Heart left ventricle (tissue), 16 donors: ENCODE measurements around the gene TMEM39B. TPM values are rescaled to one million over a fixed set of nuclear protein-coding genes. Genes with fewer than 3 reads are reported as not detected.
"Not testable (repeated sequence)": the region's sequence is repeated elsewhere in the genome, so short reads cannot be mapped to it uniquely, and the experiment has no call there.

ENCODE experiments used
- ATAC-seq, 4 donors: fragments of 200-7000 bp; cut with Tn5 transposase; one replicate each; pipeline ENCODE4 v1.9.1; 2020 to 2022; ENCODE audit warnings: moderate library complexity in 4 of 4, mild to moderate bottlenecking in 3 of 4, moderate number of reproducible peaks in 1 of 4
- DNase-seq, 5 donors: peaks; one replicate each; pipeline ENCODE4 v3.0.0-alpha.2; 2020
- H3K27ac ChIP-seq, 12 donors: fragments of 200-600 bp; sonication (generic) in 4 of 12; one replicate each; pipeline versions ENCODE4 v1.5.0 to v1.8.0; 2016 to 2022; ENCODE audit warnings: mild to moderate bottlenecking in 2 of 12
- H3K27me3 ChIP-seq, 9 donors: fragments of 200-600 bp; sonication (generic) in 2 of 9; one replicate each; pipeline versions ENCODE4 v1.5.1 to v1.8.0; 2016 to 2022; ENCODE audit warnings: mild to moderate bottlenecking in 3 of 9
- H3K36me3 ChIP-seq, 9 donors: fragments of 200-600 bp; sonication (generic) in 2 of 9; one replicate each; pipeline versions ENCODE4 v1.5.0 to v1.8.0; 2018 to 2022; ENCODE audit warnings: mild to moderate bottlenecking in 2 of 9
- H3K4me1 ChIP-seq, 12 donors: fragments of 200-600 bp; sonication (generic) in 4 of 12; one replicate each; pipeline versions ENCODE4 v1.5.0 to v1.8.0; 2016 to 2022; ENCODE audit warnings: mild to moderate bottlenecking in 3 of 12
- H3K4me3 ChIP-seq, 12 donors: fragments of 200-600 bp; sonication (generic) in 4 of 12; one replicate each; pipeline versions ENCODE4 v1.5.0 to v1.8.0; 2017 to 2022; ENCODE audit warnings: mild to moderate bottlenecking in 9 of 12, moderate library complexity in 4 of 12
- H3K9me3 ChIP-seq, 12 donors: fragments of 200-600 bp; sonication (generic) in 4 of 12; one replicate each; pipeline versions ENCODE4 v1.5.0 to v1.8.0; 2016 to 2022; ENCODE audit warnings: mild to moderate bottlenecking in 1 of 12
- POLR2A ChIP-seq, 2 donors: fragments of 450-650 bp; IDR thresholded peaks; one replicate each; pipeline ENCODE4 v1.6.1; 2017; ENCODE audit warnings: antibody characterized with exemption in 2 of 2, mild to moderate bottlenecking in 2 of 2, moderate library complexity in 2 of 2
- WGBS, 4 donors: extraction: QIAGEN DNeasy Blood & Tissue Kit in 2 of 4; methylation state at CpG; one replicate each; pipeline versions ENCODE4 v1.1.5 to v1.1.7; 2013 to 2018; 5-methylcytosine and 5-hydroxymethylcytosine counted together
- intact Hi-C, 10 donors: fragments of 100-400 bp; cut with DNase I; formaldehyde crosslinking; loops; one replicate each; pipeline versions ENCODE4 v1.11.1 to v1.14.2; 2022
- polyA plus RNA-seq, 2 donors: library from polyadenylated mRNA; stranded (reverse); fragments of 200-250 nt; gene quantifications; one replicate each; pipeline ENCODE4 v1.2.3, GENCODE V29; 2013
- total RNA-seq, 9 donors: library from RNA; depleted of rRNA in 2 of 9; stranded (reverse); fragments of >200 nt in 2 of 9; fragmentation: NEBNext Ultra II Directional in 3 of 9; extraction: Animal tissue kit (Norgen Biotek cat#: 25700) in 3 of 9; gene quantifications; one replicate each; pipeline versions ENCODE4 v1.1.0 to v1.2.4, GENCODE V29; 2016 to 2023
- TF ChIP-seq, protein P1 (sequence below), 12 donors: fragments of 200-600 bp; sonication (generic) in 4 of 12; IDR thresholded peaks; one replicate each; pipeline versions ENCODE4 v1.5.0 to v1.8.0; 2018 to 2022; ENCODE audit warnings: antibody characterized with exemption in 12 of 12, mild to moderate bottlenecking in 5 of 12
- donor health status: ischemic (EF 13 %, LVEDD 7.1; RV severe dilation, severe dysfunction).
- donor health status: healthy with polysubstance abuse.
- donor health status: DM: no; HTN: yes; CAD: no.
- donor health status: DM: no; HTN: no; CAD: no.
- donor health status: ischemic (EF 25% LVEDD 6.9; RV normal size, moderate dysfunction).
- donor health status: ischemic (EF 25% LVEDD 5.7; RV mildly dilated, moderate dysfunction).
- donor health status: healthy.
- donor health status: DM: yes; HTN: yes; CAD: no.
- donor health status: ischemic (EF 35%, LVEDD 5.7; RV mildly dilated, moderate dysfunction).
- donor health status: nonischemic (EF 11% LVEDD 7.7; RV severe dilation, severe dysfunction).
- donor health status: DM: yes; HTN: yes; CAD: no.
- donor health status: PGD.
- donor health status: ischemic (EF 29% LVEDD 5.4; RV normal size, mild dysfunction).
- donor health status: nonischemic (EF 23%, LVEDD 6.1; RV moderate dilation, normal function).

Gene TMEM39B
- total and polyA plus RNA-seq, 11 donors = 2.7 to 15.1 (median 6.3) TPM

DNA sequence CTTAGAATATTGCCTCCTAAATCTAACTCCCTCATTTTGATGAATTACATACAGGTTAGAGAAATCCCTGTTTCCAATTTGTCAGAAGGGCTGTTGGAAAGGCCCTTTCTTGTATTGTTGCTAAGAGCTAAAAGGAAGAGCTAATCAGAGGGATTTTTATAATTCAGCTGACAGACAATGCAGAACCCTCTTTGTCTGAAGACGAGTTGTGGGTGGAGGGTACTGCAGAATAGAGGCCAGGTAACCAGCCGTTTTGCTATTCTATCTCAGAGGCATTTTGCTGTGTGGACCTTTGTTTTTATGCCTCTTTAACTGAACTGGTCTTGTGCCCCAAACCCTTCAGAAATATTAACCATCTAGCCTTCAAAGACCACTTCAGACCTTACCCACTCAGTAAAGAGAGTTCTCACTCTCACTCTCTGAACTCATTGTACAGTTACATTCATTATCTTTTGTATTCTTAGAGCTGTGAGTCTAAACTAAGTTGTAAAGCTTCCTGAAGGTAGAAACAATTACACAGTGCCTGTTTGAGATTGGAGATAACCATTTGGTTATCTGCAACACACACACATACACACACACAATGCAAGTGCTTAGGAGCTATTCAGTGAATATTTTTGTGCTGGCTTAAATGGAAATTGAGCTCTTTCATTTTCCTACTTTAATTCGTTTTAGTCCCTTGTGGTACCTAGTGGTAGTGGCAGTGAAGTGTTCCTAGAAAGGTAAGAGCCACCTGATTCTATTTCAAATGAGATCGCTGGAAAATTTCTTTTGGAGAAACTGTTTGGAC lies 54.9 kb downstream of the TMEM39B start:
- ATAC-seq (no peak), DNase-seq (no peak)
- H3K36me3 ChIP-seq = peaks cover 0 to 16% (median 0%) of the 10 kb centered on the region in 9 donors
- H3K27ac ChIP-seq = no peak overlapping the region
- H3K4me1 ChIP-seq = peaks cover 0 to 41% (median 24%) of the 10 kb centered on the region in 12 donors
- WGBS, 4 donors = 74 to 76% (median 75%) methylated on average over 4 of the region's 4 CpGs
- intact Hi-C loops = no loop called here
- TF ChIP-seq, protein P1, sequence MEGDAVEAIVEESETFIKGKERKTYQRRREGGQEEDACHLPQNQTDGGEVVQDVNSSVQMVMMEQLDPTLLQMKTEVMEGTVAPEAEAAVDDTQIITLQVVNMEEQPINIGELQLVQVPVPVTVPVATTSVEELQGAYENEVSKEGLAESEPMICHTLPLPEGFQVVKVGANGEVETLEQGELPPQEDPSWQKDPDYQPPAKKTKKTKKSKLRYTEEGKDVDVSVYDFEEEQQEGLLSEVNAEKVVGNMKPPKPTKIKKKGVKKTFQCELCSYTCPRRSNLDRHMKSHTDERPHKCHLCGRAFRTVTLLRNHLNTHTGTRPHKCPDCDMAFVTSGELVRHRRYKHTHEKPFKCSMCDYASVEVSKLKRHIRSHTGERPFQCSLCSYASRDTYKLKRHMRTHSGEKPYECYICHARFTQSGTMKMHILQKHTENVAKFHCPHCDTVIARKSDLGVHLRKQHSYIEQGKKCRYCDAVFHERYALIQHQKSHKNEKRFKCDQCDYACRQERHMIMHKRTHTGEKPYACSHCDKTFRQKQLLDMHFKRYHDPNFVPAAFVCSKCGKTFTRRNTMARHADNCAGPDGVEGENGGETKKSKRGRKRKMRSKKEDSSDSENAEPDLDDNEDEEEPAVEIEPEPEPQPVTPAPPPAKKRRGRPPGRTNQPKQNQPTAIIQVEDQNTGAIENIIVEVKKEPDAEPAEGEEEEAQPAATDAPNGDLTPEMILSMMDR (IDR thresholded peaks at IDR 0.05) = peak in 1 of 12 donors; percentile 8
- no peak for TF ChIP-seq POLR2A (IDR thresholded peaks at IDR 0.05)
- no peaks in the 10 kb centered on the region for H3K27me3 ChIP-seq
- H3K9me3 ChIP-seq = no peaks in the 10 kb centered on the region
- no peak overlapping the region for H3K4me3 ChIP-seq

DNA sequence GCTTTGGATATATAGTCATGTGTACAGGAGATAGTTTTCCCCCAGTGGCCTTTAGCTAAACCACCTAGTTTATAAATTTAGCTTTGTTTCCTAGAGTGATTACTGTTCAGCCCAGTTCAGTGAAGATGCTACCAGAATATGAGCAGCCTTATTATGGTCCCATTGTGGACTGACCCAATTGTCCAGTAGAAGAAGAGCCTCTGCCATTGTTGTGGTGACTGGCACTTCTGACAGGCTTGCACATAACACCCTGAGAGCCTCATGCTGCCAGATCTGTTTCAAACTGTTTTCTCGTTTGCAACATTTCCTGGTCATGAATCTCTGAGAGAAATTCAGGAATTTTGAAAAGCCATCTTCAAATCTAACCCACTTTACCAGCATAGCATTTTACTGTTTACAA lies 55.7 kb downstream of the TMEM39B start:
- H3K27ac ChIP-seq = no peak overlapping the region
- TF ChIP-seq, protein P1 (IDR thresholded peaks at IDR 0.05) = no peak
- TF ChIP-seq POLR2A (IDR thresholded peaks at IDR 0.05) = no peak
- H3K36me3 ChIP-seq = peaks cover 0 to 16% (median 0%) of the 10 kb centered on the region in 9 donors
- H3K4me3 ChIP-seq = no peak overlapping the region
- no peaks in the 10 kb centered on the region for H3K9me3 ChIP-seq
- H3K4me1 ChIP-seq = peaks cover 0 to 45% (median 29%) of the 10 kb centered on the region in 12 donors
- 23 to 55% (median 28%) methylated on average over 1 of the region's 1 CpG for WGBS, 4 donors
- intact Hi-C loops = no loop called here
- DNase-seq (no peak), ATAC-seq (no peak)
- no peaks in the 10 kb centered on the region for H3K27me3 ChIP-seq

DNA sequence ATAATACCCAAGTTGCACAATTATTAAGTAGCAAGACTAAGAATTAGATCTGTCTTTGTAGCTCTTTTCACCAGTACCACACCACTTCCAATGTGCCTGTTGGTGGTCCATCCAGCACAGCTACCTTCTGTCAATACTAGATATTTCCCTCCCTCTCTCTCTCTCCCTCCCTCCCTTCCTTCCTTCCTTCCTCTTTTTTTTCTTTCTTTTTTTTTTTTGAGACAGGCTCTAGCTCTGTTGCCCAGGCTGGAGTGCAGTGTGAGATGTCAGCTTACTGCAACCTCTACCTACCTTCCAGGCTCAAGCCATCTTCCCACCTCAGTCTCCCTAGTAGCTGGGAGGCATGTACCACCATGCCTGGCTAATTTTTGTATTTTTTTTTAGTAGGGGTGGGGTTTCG lies 56.2 kb downstream of the TMEM39B start:
- WGBS, 4 donors = 94 to 100% (median 100%) methylated on average over 1 of the region's 1 CpG
- intact Hi-C loops = no loop called here
- Histone ChIP-seq H3K4me1 (peaks cover 0 to 45% (median 30%) of the 10 kb centered on the region in 12 donors), H3K9me3 (no peaks in the 10 kb centered on the region), H3K27me3 (no peaks in the 10 kb centered on the region), H3K4me3 (no peak overlapping the region), H3K36me3 (peaks cover 0 to 16% (median 0%) of the 10 kb centered on the region in 9 donors), H3K27ac (no peak overlapping the region)
- TF ChIP-seq POLR2A (IDR thresholded peaks at IDR 0.05) = no peak
- TF ChIP-seq, protein P1 (IDR thresholded peaks at IDR 0.05) = no peak
- ATAC-seq (no peak), DNase-seq (no peak)

DNA sequence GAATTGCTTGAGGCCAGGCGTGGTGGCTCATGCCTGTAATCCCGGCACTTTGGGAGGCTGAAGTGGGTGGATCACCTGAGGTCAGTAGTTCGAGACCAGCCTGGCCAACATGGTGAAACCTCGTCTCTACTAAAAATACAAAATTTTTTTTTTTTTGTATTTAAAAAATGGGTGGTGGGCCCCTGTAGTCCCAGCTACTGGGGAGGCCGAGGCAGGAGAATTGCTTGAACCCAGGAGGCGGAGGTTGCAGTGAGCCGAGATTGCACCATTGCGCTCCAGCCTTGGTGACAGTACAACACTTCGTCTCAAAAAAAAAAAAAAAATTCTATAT lies 61.2 kb downstream of the TMEM39B start:
- ATAC-seq, intact Hi-C loops, H3K27ac ChIP-seq, DNase-seq, H3K4me3 ChIP-seq, H3K9me3 ChIP-seq, H3K27me3 ChIP-seq: not testable (repeated sequence)
- Histone ChIP-seq H3K4me1 (peaks cover 0 to 34% (median 10%) of the 10 kb centered on the region in 12 donors), H3K36me3 (peaks cover 0 to 16% (median 4%) of the 10 kb centered on the region in 9 donors)
- WGBS, 4 donors = 93 to 97% (median 96%) methylated on average over 9 of the region's 9 CpGs
